ENCODE measurements around the gene SPRING1.

DNA sequence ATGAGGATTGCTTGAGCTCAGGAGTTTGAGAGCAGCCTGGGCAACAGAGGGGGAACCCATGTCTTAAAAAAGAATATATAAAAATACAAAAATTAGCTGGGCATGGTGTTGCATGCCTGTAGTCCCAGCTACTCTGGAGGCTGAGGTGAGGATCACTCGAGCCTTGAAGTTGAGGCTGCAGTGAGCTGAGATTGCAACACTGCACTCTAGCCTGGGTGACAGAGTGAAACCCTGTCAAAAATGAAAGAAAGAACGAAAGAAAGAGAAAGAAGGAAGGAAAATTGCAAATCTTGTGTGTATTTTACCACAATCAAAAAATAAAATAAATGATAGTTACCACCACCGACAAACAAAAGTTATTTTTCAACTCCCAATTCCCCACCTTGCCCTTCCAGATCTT is 45.3 kb downstream of the SPRING1 start:
- TF ChIP-seq HOXA7 (CRISPR knock-in tag; IDR thresholded peaks at IDR 0.05) (no peak), ZFP36 (IDR thresholded peaks at IDR 0.05; ENCODE audit: borderline replicate concordance, partially characterized antibody) (no peak), JUN (IDR thresholded peaks at IDR 0.05) (no peak), FOSL2 (IDR thresholded peaks at IDR 0.05) (no peak), FOSL2 (CRISPR knock-in tag; IDR thresholded peaks at IDR 0.05) (no peak), RFX5 (IDR thresholded peaks at IDR 0.05) (no peak), BHLHE40 (IDR thresholded peaks at IDR 0.05; ENCODE audit: low read depth, low read length) (no peak), NR3C1 (IDR thresholded peaks at IDR 0.05) (no peak), CEBPB (IDR thresholded peaks at IDR 0.05) (no peak), HDAC2 (IDR thresholded peaks at IDR 0.05) (no peak), POLR2A (IDR thresholded peaks at IDR 0.05; ENCODE audit: low read length) (no peak), EHMT2 (IDR thresholded peaks at IDR 0.05; ENCODE audit: low read depth) (no peak), MAZ (IDR thresholded peaks at IDR 0.05; ENCODE audit: borderline replicate concordance, low read depth, low read length) (no peak)
- TF ChIP-seq, protein P1, sequence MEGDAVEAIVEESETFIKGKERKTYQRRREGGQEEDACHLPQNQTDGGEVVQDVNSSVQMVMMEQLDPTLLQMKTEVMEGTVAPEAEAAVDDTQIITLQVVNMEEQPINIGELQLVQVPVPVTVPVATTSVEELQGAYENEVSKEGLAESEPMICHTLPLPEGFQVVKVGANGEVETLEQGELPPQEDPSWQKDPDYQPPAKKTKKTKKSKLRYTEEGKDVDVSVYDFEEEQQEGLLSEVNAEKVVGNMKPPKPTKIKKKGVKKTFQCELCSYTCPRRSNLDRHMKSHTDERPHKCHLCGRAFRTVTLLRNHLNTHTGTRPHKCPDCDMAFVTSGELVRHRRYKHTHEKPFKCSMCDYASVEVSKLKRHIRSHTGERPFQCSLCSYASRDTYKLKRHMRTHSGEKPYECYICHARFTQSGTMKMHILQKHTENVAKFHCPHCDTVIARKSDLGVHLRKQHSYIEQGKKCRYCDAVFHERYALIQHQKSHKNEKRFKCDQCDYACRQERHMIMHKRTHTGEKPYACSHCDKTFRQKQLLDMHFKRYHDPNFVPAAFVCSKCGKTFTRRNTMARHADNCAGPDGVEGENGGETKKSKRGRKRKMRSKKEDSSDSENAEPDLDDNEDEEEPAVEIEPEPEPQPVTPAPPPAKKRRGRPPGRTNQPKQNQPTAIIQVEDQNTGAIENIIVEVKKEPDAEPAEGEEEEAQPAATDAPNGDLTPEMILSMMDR (IDR thresholded peaks at IDR 0.05) = no peak
- TF ChIP-seq, protein P2, sequence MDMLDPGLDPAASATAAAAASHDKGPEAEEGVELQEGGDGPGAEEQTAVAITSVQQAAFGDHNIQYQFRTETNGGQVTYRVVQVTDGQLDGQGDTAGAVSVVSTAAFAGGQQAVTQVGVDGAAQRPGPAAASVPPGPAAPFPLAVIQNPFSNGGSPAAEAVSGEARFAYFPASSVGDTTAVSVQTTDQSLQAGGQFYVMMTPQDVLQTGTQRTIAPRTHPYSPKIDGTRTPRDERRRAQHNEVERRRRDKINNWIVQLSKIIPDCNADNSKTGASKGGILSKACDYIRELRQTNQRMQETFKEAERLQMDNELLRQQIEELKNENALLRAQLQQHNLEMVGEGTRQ (IDR thresholded peaks at IDR 0.05) = no peak
